HepG2 (cell line): ENCODE measurements around the gene CCL5. TPM values are rescaled to one million over a fixed set of nuclear protein-coding genes. Genes with fewer than 3 reads are reported as not detected.

Experiments used
- ATAC-seq: fragments of 200-7000 bp; cut with Tn5 transposase; 3 replicates; pipeline ENCODE4 v1.9.1; 2020; ENCODE audit warnings: mild to moderate bottlenecking, moderate library complexity
- BruUV-seq: library from RNA; stranded (reverse); fragments of 400-500 nt; replicated peaks from 2 replicates; lab custom pipeline; 2021; lab: Mats Ljungman, UMichigan
- CTCF ChIA-PET: fragments of 300-600 bp; formaldehyde crosslinking; extraction: SDS; loops from one replicate; lab custom pipeline; 2021; ENCODE audit warnings: low total read pairs, inconsistent platforms, low intra/inter-chr PET ratio; lab: Yijun Ruan, JAX
- POLR2A ChIA-PET: fragments of 350-600 bp; sonication (Branson Sonifier 250); formaldehyde crosslinking; loops from one replicate; lab custom pipeline; 2020; ENCODE audit warnings: antibody characterized with exemption, inconsistent platforms; lab: Yijun Ruan, JAX
- DNase-seq: peaks from one replicate; pipeline ENCODE4 v3.0.0-alpha.2; 2015; ENCODE audit warnings: low spot score
- FAIRE-seq: peaks from 3 replicates; lab custom pipeline; 2011; peaks lifted over from hg19 to GRCh38; lab: Jason Lieb, UNC
- H2AFZ ChIP-seq: one replicate; pipeline ENCODE4 v1.6.1; 2011; ENCODE audit warnings: low read length, inconsistent platforms
- H3K27ac ChIP-seq: fragments of 300-600 bp; 3 replicates; pipeline ENCODE4 v1.8.0; 2011; ENCODE audit warnings: mixed run types, mild to moderate bottlenecking, mixed read lengths, low read length, inconsistent platforms; ENCODE audit not compliant: insufficient read depth; ENCODE audit errors: extremely low read length
- H3K27me3 ChIP-seq, 2 experiments: fragments of 200-600 bp in 1 of 2; 2 replicates in 1 of 2; 3 replicates in 1 of 2; pipeline versions ENCODE4 v1.6.0 to v1.8.0; 2011; ENCODE audit warnings: low read length in 2 of 2, mild to moderate bottlenecking in 2 of 2, moderate library complexity in 2 of 2, inconsistent platforms in 1 of 2; ENCODE audit not compliant: insufficient read depth in 2 of 2, control insufficient read depth in 1 of 2
- H3K36me3 ChIP-seq, 2 experiments: fragments of 200-600 bp in 1 of 2; replicated peaks in 1 of 2; 2 replicates in 1 of 2; 3 replicates in 1 of 2; pipeline versions ENCODE4 v1.5.1 to v1.8.0; 2011; ENCODE audit warnings: low read length in 2 of 2, inconsistent platforms in 1 of 2; ENCODE audit not compliant: insufficient read depth in 2 of 2, control insufficient read depth in 1 of 2
- H3K4me1 ChIP-seq: 2 replicates; pipeline ENCODE4 v1.5.1; 2012; ENCODE audit warnings: low read length, inconsistent platforms; ENCODE audit not compliant: insufficient read depth
- H3K4me2 ChIP-seq: 2 replicates; pipeline ENCODE4 v1.6.0; 2011; ENCODE audit warnings: low read depth, low read length, inconsistent platforms
- H3K4me3 ChIP-seq, 3 experiments: fragments of 200-600 bp in 1 of 3; sonication (generic), shearing (Covaris generic) in 1 of 3; replicated peaks in 1 of 3; 2 replicates each; pipeline ENCODE4 v1.5.1; 2011 to 2016; ENCODE audit warnings: low read length in 3 of 3, inconsistent platforms in 2 of 3, low read depth in 2 of 3, mild to moderate bottlenecking in 2 of 3, control low read depth in 1 of 3, mixed read lengths in 1 of 3; ENCODE audit not compliant: insufficient read depth in 1 of 3
- H3K79me2 ChIP-seq: one replicate; pipeline ENCODE4 v1.6.1; 2011; ENCODE audit warnings: low read length, inconsistent platforms; ENCODE audit not compliant: insufficient read depth
- H3K9ac ChIP-seq: 2 replicates; pipeline ENCODE4 v1.6.0; 2011; ENCODE audit warnings: mild to moderate bottlenecking, low read depth, low read length, inconsistent platforms; ENCODE audit not compliant: insufficient read depth
- H3K9me3 ChIP-seq: 2 replicates; pipeline ENCODE4 v1.5.1; 2012; ENCODE audit warnings: mild to moderate bottlenecking, low read length
- H4K20me1 ChIP-seq: 2 replicates; pipeline ENCODE4 v1.6.0; 2011; ENCODE audit warnings: inconsistent platforms, mild to moderate bottlenecking, low read length, moderate library complexity; ENCODE audit not compliant: insufficient read depth
- ATF1 ChIP-seq: IDR thresholded peaks from 2 replicates; pipeline ENCODE4 v1.6.1; 2016; ENCODE audit warnings: mild to moderate bottlenecking, control low read depth
- BCL6 ChIP-seq: IDR thresholded peaks from 2 replicates; pipeline ENCODE4 v1.6.1; 2016; ENCODE audit warnings: missing genetic modification reagents, missing compliant biosample characterization
- HOXA7 ChIP-seq: sonication (generic); formaldehyde crosslinking; IDR thresholded peaks from 2 replicates; pipeline ENCODE4 v1.8.1; 2022; ENCODE audit warnings: mild to moderate bottlenecking, missing genetic modification reagents, moderate library complexity
- MYNN ChIP-seq: sonication (generic); formaldehyde crosslinking; IDR thresholded peaks from 2 replicates; pipeline ENCODE4 v1.4.0; 2020; ENCODE audit warnings: mild to moderate bottlenecking, low read depth, missing genetic modification reagents
- NFAT5 ChIP-seq: sonication (generic); formaldehyde crosslinking; IDR thresholded peaks from 2 replicates; pipeline ENCODE4 v1.4.0; 2020; ENCODE audit warnings: missing genetic modification reagents
- RBM22 ChIP-seq: fragments of 200-400 bp; formaldehyde crosslinking; optimal IDR thresholded peaks from 2 replicates; pipeline ENCODE3; 2017; ENCODE audit warnings: mild to moderate bottlenecking, low read length, moderate library complexity
- RNF2 ChIP-seq: fragments of 450-650 bp; conservative IDR thresholded peaks from 2 replicates; pipeline ENCODE4 v1.6.1; 2016; ENCODE audit warnings: low read depth
- SNRNP70 ChIP-seq: fragments of 200-400 bp; formaldehyde crosslinking; IDR thresholded peaks from 2 replicates; pipeline ENCODE4 v1.6.1; 2017; ENCODE audit warnings: mild to moderate bottlenecking, low read depth, low read length, moderate library complexity
- ZBTB7A ChIP-seq: sonication (generic); formaldehyde crosslinking; IDR thresholded peaks from 2 replicates; pipeline ENCODE4 v1.8.0; 2022; ENCODE audit warnings: mild to moderate bottlenecking, missing genetic modification reagents
- ZNF160 ChIP-seq: sonication (generic); formaldehyde crosslinking; IDR thresholded peaks from 2 replicates; pipeline ENCODE4 v1.8.0; 2022; ENCODE audit warnings: mild to moderate bottlenecking, inconsistent platforms, missing genetic modification reagents
- ZNF547 ChIP-seq: sonication (generic); formaldehyde crosslinking; IDR thresholded peaks from 2 replicates; pipeline ENCODE4 v1.5.1; 2020; ENCODE audit warnings: mild to moderate bottlenecking, missing genetic modification reagents
- ZNF788 ChIP-seq: sonication (generic); formaldehyde crosslinking; IDR thresholded peaks from 2 replicates; pipeline ENCODE4 v1.5.0; 2020; ENCODE audit warnings: mild to moderate bottlenecking, missing genetic modification reagents, borderline replicate concordance
- ZSCAN25 ChIP-seq: sonication (generic); formaldehyde crosslinking; IDR thresholded peaks from 2 replicates; pipeline ENCODE4 v1.8.0; 2022; ENCODE audit warnings: mild to moderate bottlenecking, missing genetic modification reagents
- WGBS: methylation state at CpG from one replicate; pipeline ENCODE4 v1.1.6; 2017; ENCODE audit warnings: low lambda C conversion rate; 5-methylcytosine and 5-hydroxymethylcytosine counted together
- in situ Hi-C: cut with HindIII; loops from 2 replicates; pipeline ENCODE4 v1.10.0; 2017; ENCODE audit warnings: low pct_unique_long_range_greater_than_20kb; ENCODE audit not compliant: extremely low pct_ligation_motif_present
- intact Hi-C: fragments of 100-400 bp; cut with micrococcal nuclease; formaldehyde crosslinking; loops from one replicate; pipeline ENCODE4 v1.10.0; 2022; ENCODE audit not compliant: unreplicated experiment
- polyA plus RNA-seq, 8 experiments: library from polyadenylated mRNA; depleted of rRNA in 3 of 8; stranded (reverse) in 7 of 8; unstranded in 1 of 8; fragments of >200 nt; fragmentation: Illumina TruSeq in 4 of 8; extraction: Trizol in 4 of 8; gene quantifications; 2 replicates each; pipeline versions ENCODE4 v1.2.1 to v1.2.3, GENCODE V29; 2011 to 2016; ENCODE audit warnings: low read depth in 4 of 8, missing spikeins in 1 of 8, mixed read lengths in 1 of 8; ENCODE audit not compliant: insufficient read depth in 1 of 8
- total RNA-seq, 5 experiments: library from RNA; depleted of rRNA; stranded (reverse); fragments of >200 nt; fragmentation: Illumina TruSeq; extraction: Trizol; gene quantifications; 2 replicates each; pipeline ENCODE4 v1.2.3, GENCODE V29; 2016; ENCODE audit warnings: low read depth in 1 of 5
- TF ChIP-seq, protein P1 (sequence below): IDR thresholded peaks from 2 replicates; pipeline ENCODE4 v1.4.0; 2020; ENCODE audit warnings: mild to moderate bottlenecking, missing genetic modification reagents

Gene CCL5
- total and polyA plus RNA-seq, 2 of the 13 experiments (the other 11 are each of a cell fraction or from before 2014, with no cell fraction given): 0.13 to 0.29 TPM

DNA sequence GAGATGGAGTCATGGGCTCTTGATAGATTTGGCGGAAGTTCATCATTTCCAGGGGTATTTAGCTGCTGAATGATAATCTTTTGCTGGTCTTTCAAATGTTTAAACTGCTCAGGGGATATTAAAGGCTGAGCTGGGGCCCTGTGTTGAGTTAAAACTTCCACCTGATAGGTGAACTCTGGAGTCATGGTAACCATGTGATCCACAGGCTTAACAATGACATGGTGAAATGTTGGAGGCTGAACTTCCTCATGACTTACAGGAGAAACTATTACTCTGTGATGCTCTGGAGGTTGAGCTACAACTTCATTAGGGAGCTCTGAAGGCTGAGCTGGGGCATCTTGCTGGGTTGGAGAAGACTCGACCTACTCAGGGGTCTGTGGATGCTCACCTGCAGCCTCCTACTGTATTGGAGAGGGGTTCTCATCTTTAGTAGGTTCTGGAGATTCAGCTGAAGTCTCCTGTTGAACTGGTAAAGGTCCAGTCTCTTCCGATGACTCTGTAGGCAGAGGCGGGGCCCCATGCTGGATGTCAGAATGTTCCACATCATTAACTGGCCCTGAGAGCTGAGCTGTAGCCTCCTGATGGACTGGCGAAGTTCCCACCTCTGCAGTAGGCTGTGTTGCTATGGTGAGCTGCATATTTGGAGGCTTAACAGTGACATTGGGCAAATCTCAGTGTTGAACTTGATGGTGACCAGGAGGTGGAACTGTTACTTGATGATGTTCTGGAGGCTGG is 26.2 kb upstream of the CCL5 start (continued):
- TF ChIP-seq NFAT5 (CRISPR knock-in tag) (no peak), BCL6 (CRISPR knock-in tag) (no peak), RNF2 (no peak)
- TF ChIP-seq, all 625 proteins: peak for 0

DNA sequence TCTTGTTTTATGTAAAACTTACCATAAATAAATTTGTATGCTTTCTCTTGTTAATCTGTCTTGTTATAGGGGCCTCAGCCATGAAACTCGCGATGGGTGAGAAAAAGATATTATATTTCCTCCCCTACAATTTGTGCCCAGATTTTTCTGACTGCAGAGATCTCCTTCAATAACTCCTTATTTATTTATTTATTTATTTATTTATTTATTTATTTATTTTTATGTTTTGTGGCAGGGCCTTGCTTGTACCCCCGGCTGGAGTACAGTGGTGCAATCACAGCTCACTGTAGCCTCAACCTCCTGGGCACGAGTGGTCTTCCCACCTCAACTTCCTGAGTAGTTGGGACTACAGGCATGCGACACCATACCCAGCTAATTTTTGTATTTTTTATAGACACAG is 23.3 kb upstream of the CCL5 start:
- Histone ChIP-seq H3K27ac (no peak overlapping the region), H3K79me2 (no peaks in the 10 kb centered on the region), H3K36me3 (no peaks in the 10 kb centered on the region), H2AFZ (no peak overlapping the region), H3K4me2 (no peak overlapping the region), H3K27me3 (no peaks in the 10 kb centered on the region; a peak in 1 of 5 replicates), H3K4me1 (no peaks in the 10 kb centered on the region), H4K20me1 (no peaks in the 10 kb centered on the region), H3K4me3 (no peak overlapping the region), H3K9me3 (no peaks in the 10 kb centered on the region), H3K9ac (no peak overlapping the region)
- DNase-seq: no peak
- CTCF ChIA-PET: no interaction called here
- intact Hi-C loops (no loop called here), in situ Hi-C loops (no loop called here)
- WGBS: 58% methylated on average over 5 of the region's 5 CpGs
- POLR2A ChIA-PET: no interaction called here
- ATAC-seq: no peak
- TF ChIP-seq MYNN (CRISPR knock-in tag) (no peak), ZBTB7A (no peak), ZNF547 (CRISPR knock-in tag) (no peak), ZSCAN25 (CRISPR knock-in tag) (no peak), ZNF160 (CRISPR knock-in tag) (no peak), ZNF788 (no peak), RBM22 (no peak), ATF1 (CRISPR knock-in tag) (no peak), SNRNP70 (no peak), HOXA7 (no peak)
- TF ChIP-seq, protein P1, sequence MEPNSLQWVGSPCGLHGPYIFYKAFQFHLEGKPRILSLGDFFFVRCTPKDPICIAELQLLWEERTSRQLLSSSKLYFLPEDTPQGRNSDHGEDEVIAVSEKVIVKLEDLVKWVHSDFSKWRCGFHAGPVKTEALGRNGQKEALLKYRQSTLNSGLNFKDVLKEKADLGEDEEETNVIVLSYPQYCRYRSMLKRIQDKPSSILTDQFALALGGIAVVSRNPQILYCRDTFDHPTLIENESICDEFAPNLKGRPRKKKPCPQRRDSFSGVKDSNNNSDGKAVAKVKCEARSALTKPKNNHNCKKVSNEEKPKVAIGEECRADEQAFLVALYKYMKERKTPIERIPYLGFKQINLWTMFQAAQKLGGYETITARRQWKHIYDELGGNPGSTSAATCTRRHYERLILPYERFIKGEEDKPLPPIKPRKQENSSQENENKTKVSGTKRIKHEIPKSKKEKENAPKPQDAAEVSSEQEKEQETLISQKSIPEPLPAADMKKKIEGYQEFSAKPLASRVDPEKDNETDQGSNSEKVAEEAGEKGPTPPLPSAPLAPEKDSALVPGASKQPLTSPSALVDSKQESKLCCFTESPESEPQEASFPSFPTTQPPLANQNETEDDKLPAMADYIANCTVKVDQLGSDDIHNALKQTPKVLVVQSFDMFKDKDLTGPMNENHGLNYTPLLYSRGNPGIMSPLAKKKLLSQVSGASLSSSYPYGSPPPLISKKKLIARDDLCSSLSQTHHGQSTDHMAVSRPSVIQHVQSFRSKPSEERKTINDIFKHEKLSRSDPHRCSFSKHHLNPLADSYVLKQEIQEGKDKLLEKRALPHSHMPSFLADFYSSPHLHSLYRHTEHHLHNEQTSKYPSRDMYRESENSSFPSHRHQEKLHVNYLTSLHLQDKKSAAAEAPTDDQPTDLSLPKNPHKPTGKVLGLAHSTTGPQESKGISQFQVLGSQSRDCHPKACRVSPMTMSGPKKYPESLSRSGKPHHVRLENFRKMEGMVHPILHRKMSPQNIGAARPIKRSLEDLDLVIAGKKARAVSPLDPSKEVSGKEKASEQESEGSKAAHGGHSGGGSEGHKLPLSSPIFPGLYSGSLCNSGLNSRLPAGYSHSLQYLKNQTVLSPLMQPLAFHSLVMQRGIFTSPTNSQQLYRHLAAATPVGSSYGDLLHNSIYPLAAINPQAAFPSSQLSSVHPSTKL: no peak
- no TSS peak for BruUV-seq
- no peak for FAIRE-seq
